OCI-LY7 (cell line): ENCODE results near the gene MAP4.

Source experiments
- CTCF ChIP-seq: fragments of 200-600 bp; sonication (generic); conservative IDR thresholded peaks from 2 replicates; pipeline ENCODE4 v1.5.1; 2014; ENCODE audit warnings: mild to moderate bottlenecking, antibody characterized with exemption, low read length, moderate library complexity, mixed read lengths
- EZH2phosphoT487 ChIP-seq: fragments of 200-600 bp; sonication (generic); IDR thresholded peaks from 2 replicates; pipeline ENCODE4 v1.6.1; 2018; ENCODE audit warnings: low read depth, borderline replicate concordance, mild to moderate bottlenecking, mixed run types, antibody characterized with exemption, low read length, moderate library complexity, mixed read lengths

GRCh38 chr3:47895241-47895640, 121.0 kb downstream of the MAP4 start:
- TF ChIP-seq CTCF (no peak), EZH2phosphoT487 (no peak)
